WTC11 (cell line): Measurements from ENCODE around the gene C20orf141.

Experiments
- NFYB ChIP-seq: sonication (generic); formaldehyde crosslinking; conservative IDR thresholded peaks from 2 replicates; pipeline ENCODE4 v1.8.0; 2022; ENCODE audit warnings: low read depth, missing genetic modification reagents
- NR1H2 ChIP-seq: sonication (generic); formaldehyde crosslinking; IDR thresholded peaks from 2 replicates; pipeline ENCODE4 v1.9.0; 2021; ENCODE audit warnings: mild to moderate bottlenecking, moderate library complexity, missing genetic modification reagents
- SOX15 ChIP-seq: fragments of 250-450 bp; sonication (Bioruptor Pico); IDR thresholded peaks from 2 replicates; pipeline ENCODE4 v1.9.0; 2021; ENCODE audit warnings: mild to moderate bottlenecking
- SP1 ChIP-seq: sonication (generic); formaldehyde crosslinking; conservative IDR thresholded peaks from 2 replicates; pipeline ENCODE4 v1.8.1; 2022; ENCODE audit warnings: missing genetic modification reagents
- TEAD4 ChIP-seq: sonication (generic); formaldehyde crosslinking; IDR thresholded peaks from 2 replicates; pipeline ENCODE4 v1.8.0; 2022; ENCODE audit warnings: mild to moderate bottlenecking, missing genetic modification reagents
- TF ChIP-seq, protein P1 (sequence below): fragments of 200-600 bp; IDR thresholded peaks from 2 replicates; pipeline ENCODE4 v1.8.0; 2022; ENCODE audit warnings: antibody characterized with exemption
- TF ChIP-seq, protein P2 (sequence below): sonication (generic); formaldehyde crosslinking; IDR thresholded peaks from 2 replicates; pipeline ENCODE4 v1.8.1; 2022; ENCODE audit warnings: low read depth, mild to moderate bottlenecking, moderate library complexity, missing genetic modification reagents, borderline replicate concordance
- TF ChIP-seq, protein P3 (sequence below): sonication (generic); formaldehyde crosslinking; conservative IDR thresholded peaks from 2 replicates; pipeline ENCODE4 v1.8.1; 2022; ENCODE audit warnings: mild to moderate bottlenecking, missing genetic modification reagents

DNA sequence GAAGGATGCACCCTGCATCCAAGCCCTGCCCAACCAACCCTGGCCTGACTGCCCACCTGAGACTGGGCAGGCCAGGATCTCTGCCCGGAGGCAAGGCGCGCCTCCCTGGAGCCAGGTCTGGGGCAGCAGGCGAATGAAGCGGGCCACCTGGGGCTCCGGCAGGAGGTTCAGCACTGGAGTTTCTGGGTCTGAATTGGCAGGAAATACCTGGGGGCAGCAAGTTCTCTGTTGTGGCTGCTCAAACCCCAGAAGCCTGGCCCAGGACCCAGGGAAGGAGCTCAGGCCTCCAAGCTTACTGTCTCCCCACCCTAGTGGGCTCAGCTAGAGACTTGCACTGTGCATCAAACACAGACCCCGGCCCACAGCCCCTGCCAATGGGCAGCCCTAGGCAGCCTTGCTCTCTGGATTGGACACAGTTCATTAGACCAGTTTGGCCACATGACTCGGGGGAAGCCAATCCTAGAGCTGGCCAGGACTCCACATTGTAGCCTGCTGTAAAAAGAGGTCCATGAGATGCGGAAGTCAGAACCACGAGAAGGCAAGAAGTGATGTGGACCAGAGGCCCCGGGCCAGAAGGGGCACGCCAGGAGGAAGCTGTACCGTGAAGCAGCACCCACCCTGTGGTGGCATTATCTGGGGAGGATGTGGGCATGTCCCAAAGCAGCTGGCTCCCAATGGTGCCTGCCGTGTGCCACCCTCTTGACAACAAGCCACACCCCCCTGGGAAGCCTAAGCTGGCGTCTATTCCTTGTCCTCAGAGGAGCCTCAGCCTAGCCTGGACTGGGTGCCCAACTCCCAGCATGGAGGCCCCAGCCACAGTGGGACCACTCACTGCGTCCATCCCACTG is 17.4 kb upstream of the C20orf141 start:
- TF ChIP-seq TEAD4 (CRISPR knock-in tag) (no peak), SP1 (CRISPR knock-in tag) (no peak), NR1H2 (CRISPR knock-in tag) (no peak), SOX15 (no peak), NFYB (CRISPR knock-in tag) (no peak)
- TF ChIP-seq, protein P1, sequence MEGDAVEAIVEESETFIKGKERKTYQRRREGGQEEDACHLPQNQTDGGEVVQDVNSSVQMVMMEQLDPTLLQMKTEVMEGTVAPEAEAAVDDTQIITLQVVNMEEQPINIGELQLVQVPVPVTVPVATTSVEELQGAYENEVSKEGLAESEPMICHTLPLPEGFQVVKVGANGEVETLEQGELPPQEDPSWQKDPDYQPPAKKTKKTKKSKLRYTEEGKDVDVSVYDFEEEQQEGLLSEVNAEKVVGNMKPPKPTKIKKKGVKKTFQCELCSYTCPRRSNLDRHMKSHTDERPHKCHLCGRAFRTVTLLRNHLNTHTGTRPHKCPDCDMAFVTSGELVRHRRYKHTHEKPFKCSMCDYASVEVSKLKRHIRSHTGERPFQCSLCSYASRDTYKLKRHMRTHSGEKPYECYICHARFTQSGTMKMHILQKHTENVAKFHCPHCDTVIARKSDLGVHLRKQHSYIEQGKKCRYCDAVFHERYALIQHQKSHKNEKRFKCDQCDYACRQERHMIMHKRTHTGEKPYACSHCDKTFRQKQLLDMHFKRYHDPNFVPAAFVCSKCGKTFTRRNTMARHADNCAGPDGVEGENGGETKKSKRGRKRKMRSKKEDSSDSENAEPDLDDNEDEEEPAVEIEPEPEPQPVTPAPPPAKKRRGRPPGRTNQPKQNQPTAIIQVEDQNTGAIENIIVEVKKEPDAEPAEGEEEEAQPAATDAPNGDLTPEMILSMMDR, result no peak
- TF ChIP-seq, protein P2, sequence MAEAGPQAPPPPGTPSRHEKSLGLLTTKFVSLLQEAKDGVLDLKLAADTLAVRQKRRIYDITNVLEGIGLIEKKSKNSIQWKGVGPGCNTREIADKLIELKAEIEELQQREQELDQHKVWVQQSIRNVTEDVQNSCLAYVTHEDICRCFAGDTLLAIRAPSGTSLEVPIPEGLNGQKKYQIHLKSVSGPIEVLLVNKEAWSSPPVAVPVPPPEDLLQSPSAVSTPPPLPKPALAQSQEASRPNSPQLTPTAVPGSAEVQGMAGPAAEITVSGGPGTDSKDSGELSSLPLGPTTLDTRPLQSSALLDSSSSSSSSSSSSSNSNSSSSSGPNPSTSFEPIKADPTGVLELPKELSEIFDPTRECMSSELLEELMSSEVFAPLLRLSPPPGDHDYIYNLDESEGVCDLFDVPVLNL (CRISPR knock-in tag), result no peak
- TF ChIP-seq, protein P3, sequence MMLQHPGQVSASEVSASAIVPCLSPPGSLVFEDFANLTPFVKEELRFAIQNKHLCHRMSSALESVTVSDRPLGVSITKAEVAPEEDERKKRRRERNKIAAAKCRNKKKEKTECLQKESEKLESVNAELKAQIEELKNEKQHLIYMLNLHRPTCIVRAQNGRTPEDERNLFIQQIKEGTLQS, result no peak
